ENCODE data around the gene MSL3B.

- TF ChIP-seq POLR2A (IDR thresholded peaks at IDR 0.05) = no peak
- no peak for TF ChIP-seq CTCF (IDR thresholded peaks at IDR 0.05)
Measured at GRCh38 chr2:233828546-233829192, 39.5 kb downstream of the MSL3B start.

Measured in right lobe of liver (tissue), 4 donors.